Natural killer cell (primary cell): ENCODE data around the gene TTLL9. TPM values are rescaled to one million over a fixed set of nuclear protein-coding genes. Genes with fewer than 3 reads are reported as not detected.

Experiments used
- ATAC-seq, 3 donors: fragments of 150-1000 bp in 2 of 3; fragments of 200-7000 bp in 1 of 3; cut with Tn5 transposase; 1 replicate in 1 of 3; 2 replicates in 2 of 3; pipeline ENCODE4 v1.10.0; 2021; ENCODE audit warnings: mild to moderate bottlenecking in 2 of 3, moderate library complexity in 2 of 3
- DNase-seq, 2 donors: peaks; one replicate each; pipeline versions ENCODE4 v3.0.0 to v3.0.0-alpha.2; 2013 to 2021; ENCODE audit warnings: mixed read lengths in 1 of 2
- H3K27ac ChIP-seq: one replicate; pipeline ENCODE4 v1.5.1; 2013; ENCODE audit warnings: mild to moderate bottlenecking, low read length
- H3K27me3 ChIP-seq: one replicate; pipeline ENCODE4 v1.6.1; 2013; ENCODE audit warnings: low read length; ENCODE audit not compliant: control insufficient read depth, insufficient read depth
- H3K36me3 ChIP-seq: one replicate; pipeline ENCODE4 v1.6.1; 2013; ENCODE audit warnings: low read length; ENCODE audit not compliant: control insufficient read depth, insufficient read depth
- H3K4me1 ChIP-seq: one replicate; pipeline ENCODE4 v1.6.1; 2013; ENCODE audit warnings: low read length; ENCODE audit not compliant: control insufficient read depth, insufficient read depth
- H3K4me3 ChIP-seq: one replicate; pipeline ENCODE4 v1.5.1; 2013; ENCODE audit warnings: low read length
- H3K9me3 ChIP-seq: one replicate; pipeline ENCODE4 v1.6.1; 2013; ENCODE audit warnings: low read length; ENCODE audit not compliant: control insufficient read depth, insufficient read depth
- H3K27ac Mint-ChIP-seq, 2 donors: one replicate each; pipeline ENCODE4 v1.8.0; 2022; ENCODE audit warnings: mild to moderate bottlenecking in 2 of 2, mixed read lengths in 2 of 2, moderate library complexity in 1 of 2
- H3K27me3 Mint-ChIP-seq, 2 donors: one replicate each; pipeline ENCODE4 v1.8.0; 2022; ENCODE audit warnings: low read depth in 2 of 2, mixed read lengths in 2 of 2
- H3K36me3 Mint-ChIP-seq: one replicate; pipeline ENCODE4 v1.8.0; 2022; ENCODE audit warnings: mixed read lengths
- H3K4me1 Mint-ChIP-seq, 2 donors: one replicate each; pipeline ENCODE4 v1.8.0; 2022; ENCODE audit warnings: mixed read lengths in 2 of 2
- H3K4me3 Mint-ChIP-seq: one replicate; pipeline ENCODE4 v1.8.0; 2022; ENCODE audit warnings: mild to moderate bottlenecking, moderate library complexity, mixed read lengths
- H3K9me3 Mint-ChIP-seq, 2 donors: one replicate each; pipeline ENCODE4 v1.8.0; 2022; ENCODE audit warnings: mixed read lengths in 2 of 2
- CTCF ChIP-seq: fragments of 200-600 bp; IDR thresholded peaks from one replicate; pipeline ENCODE4 v1.8.0; 2022; ENCODE audit warnings: antibody characterized with exemption
- WGBS: methylation state at CpG from one replicate; pipeline ENCODE4 v1.1.7; 2013; ENCODE audit warnings: missing lambda C conversion rate; ENCODE audit not compliant: insufficient coverage; 5-methylcytosine and 5-hydroxymethylcytosine counted together
- intact Hi-C: fragments of 100-400 bp; cut with micrococcal nuclease; formaldehyde crosslinking; loops from one replicate; pipeline ENCODE4 v1.14.2; 2022
- total RNA-seq, 4 donors: library from RNA; stranded (reverse); fragments of 120-200 nt in 1 of 4; gene quantifications; one replicate each; pipeline versions ENCODE4 v1.2.3 to v1.2.4, GENCODE V29; 2013 to 2022

The TTLL9 gene
- total RNA-seq, 3 donors from 2014 or later (not counting 1 experiment from before 2014, with no cell fraction given): not detected

GRCh38 chr20:31962761-31963160 lies 92.3 kb downstream of the TTLL9 start:
- H3K9me3 Mint-ChIP-seq: no peaks in the 10 kb centered on the region
- TF ChIP-seq CTCF: no peak
- Histone ChIP-seq H3K36me3 (no peaks in the 10 kb centered on the region), H3K4me3 (no peak overlapping the region), H3K27ac (no peak overlapping the region), H3K9me3 (no peaks in the 10 kb centered on the region), H3K27me3 (no peaks in the 10 kb centered on the region), H3K4me1 (peaks cover 2% of the 10 kb centered on the region)
- H3K27ac Mint-ChIP-seq: no peak overlapping the region
- H3K4me1 Mint-ChIP-seq: peaks cover 4 to 11% of the 10 kb centered on the region in 2 donors
- intact Hi-C loops: no loop called here
- H3K4me3 Mint-ChIP-seq: no peak overlapping the region
- 92% methylated on average over 2 of the region's 2 CpGs for WGBS
- peaks cover 42 to 52% of the 10 kb centered on the region in 2 donors for H3K27me3 Mint-ChIP-seq
- no peak for ATAC-seq
- DNase-seq: no peak
- no peaks in the 10 kb centered on the region for H3K36me3 Mint-ChIP-seq

- H3K4me1 Mint-ChIP-seq: peaks cover 9 to 18% of the 10 kb centered on the region in 2 donors
- Histone ChIP-seq H3K27me3 (peaks cover 4% of the 10 kb centered on the region), H3K27ac (no peak overlapping the region), H3K4me3 (no peak overlapping the region), H3K4me1 (peaks cover 11% of the 10 kb centered on the region), H3K9me3 (no peaks in the 10 kb centered on the region), H3K36me3 (no peaks in the 10 kb centered on the region)
- TF ChIP-seq CTCF: no peak
- H3K27me3 Mint-ChIP-seq: peaks cover 43 to 55% of the 10 kb centered on the region in 2 donors
- no peak overlapping the region for H3K27ac Mint-ChIP-seq
- intact Hi-C loops: no loop called here
- no peaks in the 10 kb centered on the region for H3K36me3 Mint-ChIP-seq
- no peaks in the 10 kb centered on the region for H3K9me3 Mint-ChIP-seq
- DNase-seq (no peak), ATAC-seq (no peak)
- WGBS: 79% methylated on average over 6 of the region's 6 CpGs
- H3K4me3 Mint-ChIP-seq: no peak overlapping the region
These were observed 93.5 kb downstream of the TTLL9 start for GRCh38 chr20:31963889-31964288.

- DNase-seq (no peak), ATAC-seq (no peak)
- Histone ChIP-seq H3K27ac (no peak overlapping the region), H3K4me3 (no peak overlapping the region), H3K36me3 (no peaks in the 10 kb centered on the region), H3K9me3 (no peaks in the 10 kb centered on the region), H3K4me1 (peaks cover 11% of the 10 kb centered on the region), H3K27me3 (peaks cover 12% of the 10 kb centered on the region)
- WGBS: 17% methylated on average over 5 of the region's 5 CpGs
- H3K4me3 Mint-ChIP-seq: peak overlapping the region; percentile 81
- H3K27me3 Mint-ChIP-seq: peaks cover 45 to 59% of the 10 kb centered on the region in 2 donors
- no peaks in the 10 kb centered on the region for H3K9me3 Mint-ChIP-seq
- H3K36me3 Mint-ChIP-seq: no peaks in the 10 kb centered on the region
- TF ChIP-seq CTCF: no peak
- H3K27ac Mint-ChIP-seq: no peak overlapping the region
- peaks cover 9 to 18% of the 10 kb centered on the region in 2 donors for H3K4me1 Mint-ChIP-seq
- intact Hi-C loops: no loop called here
These were observed 96.7 kb downstream of the TTLL9 start for GRCh38 chr20:31966991-31967655.

- Mint-ChIP-seq H3K9me3 (no peaks in the 10 kb centered on the region), H3K27ac (no peak within 1 kb of the TSS), H3K36me3 (no peaks in the 10 kb centered on the region), H3K4me1 (peaks cover 9 to 18% of the 10 kb centered on the region in 2 donors), H3K4me3 (peak within 1 kb of the TSS; percentile 92), H3K27me3 (peaks cover 42 to 62% of the 10 kb centered on the region in 2 donors)
- Histone ChIP-seq H3K4me3 (no peak within 1 kb of the TSS), H3K27me3 (peaks cover 12% of the 10 kb centered on the region), H3K9me3 (no peaks in the 10 kb centered on the region), H3K27ac (no peak within 1 kb of the TSS), H3K4me1 (peaks cover 11% of the 10 kb centered on the region), H3K36me3 (no peaks in the 10 kb centered on the region)
- peak in 1 of 2 donors; percentile 19 for DNase-seq
- intact Hi-C loops: no loop called here
- WGBS: 1% methylated on average over 36 of the region's 38 CpGs
- no peak for TF ChIP-seq CTCF
- ATAC-seq: peak in 2 of 3 donors; percentile 2 to 21
These were observed 97.4 kb downstream of the TTLL9 start, which contains the start of gene XKR7 for GRCh38 chr20:31967830-31968249. Gene XKR7, plus strand, starts transcription at chr20:31968151. Its CDS starts 25 bp downstream, at chr20:31968176.
